ENCODE data around the gene AZIN2. TPM values are rescaled to one million over a fixed set of nuclear protein-coding genes. Genes with fewer than 3 reads are reported as not detected.

AZIN2 gene
- total and polyA plus RNA-seq, 2 donors (not counting 3 experiments of a cell fraction or from before 2014, with no cell fraction given), result 0.91 to 1.4 TPM

GRCh38 chr1:33085332-33085731, 4.4 kb downstream of the AZIN2 start:
- DNase-seq (ENCODE audit: low read depth, low spot score), result no peak

More at GRCh38 chr1:33085332-33085731, 4.4 kb downstream of the AZIN2 start:
- Histone ChIP-seq H3K4me1 (ENCODE audit: control insufficient read depth, extremely low read depth, insufficient read depth, low read length) (peaks cover 10% of the 10 kb centered on the region), H3K27ac (ENCODE audit: insufficient read depth, low read depth, low read length) (no peak overlapping the region), H3K79me2 (ENCODE audit: control insufficient read depth, insufficient read depth, low read length) (no peaks in the 10 kb centered on the region), H2AFZ (ENCODE audit: low read depth, low read length) (no peak overlapping the region), H4K20me1 (replicated peaks; ENCODE audit: control insufficient read depth, extremely low read depth, insufficient read depth, low read length) (no peaks in the 10 kb centered on the region), H3K9me1 (replicated peaks; ENCODE audit: control insufficient read depth, extremely low read depth, insufficient read depth, low read length) (no peaks in the 10 kb centered on the region), H3K4me2 (ENCODE audit: insufficient read depth, low read length) (no peak overlapping the region), H3K4me3 (replicated peaks in 1 of 3; ENCODE audit: insufficient read depth in 1 of 3, low read depth in 1 of 3, low read length in 3 of 3) (no peak overlapping the region), H3K36me3 (ENCODE audit: control insufficient read depth in 2 of 2, extremely low read depth in 1 of 2, insufficient read depth in 2 of 2, low read length in 2 of 2) (no peaks in the 10 kb centered on the region), H3K9ac (replicated peaks; ENCODE audit: extremely low read depth, insufficient read depth, low read length) (no peak overlapping the region), H3K27me3 (ENCODE audit: control insufficient read depth in 2 of 2, insufficient read depth in 2 of 2, low read length in 2 of 2) (peaks cover 11 to 22% of the 10 kb centered on the region in 2 experiments), H3K9me3 (replicated peaks; ENCODE audit: control insufficient read depth, insufficient read depth, low read length) (no peaks in the 10 kb centered on the region)
- dilution Hi-C loops (cut with MboI; ENCODE audit: extremely low pct_ligation_motif_present, low sequenced_read_pairs), result no loop called here
- ChIA-PET POLR2A (no interaction called here), CTCF (interaction anchor here (0.7 to 4.5 kb wide), 7 partner anchors 80 to 213 kb away, joined by 3 to 175 read pairs (median 20); no protein-coding TSS in a partner anchor)
- no TSS peak for BruUV-seq (replicated peaks)
- FAIRE-seq, result no peak
- intact Hi-C loops (cut with micrococcal nuclease), result loop anchor here (1.0 kb wide), 1 partner anchor 373 kb away; no protein-coding TSS in a partner anchor
- TF ChIP-seq GATA2 (IDR thresholded peaks at IDR 0.05; ENCODE audit: insufficient read depth, insufficient read length, low read depth, low read length) (no peak), CTCF (IDR thresholded peaks at IDR 0.05; ENCODE audit: extremely low read depth in 1 of 2, insufficient read depth in 1 of 2, low read depth in 1 of 2, low read length in 2 of 2) (no peak)
- TF ChIP-seq, protein P1, sequence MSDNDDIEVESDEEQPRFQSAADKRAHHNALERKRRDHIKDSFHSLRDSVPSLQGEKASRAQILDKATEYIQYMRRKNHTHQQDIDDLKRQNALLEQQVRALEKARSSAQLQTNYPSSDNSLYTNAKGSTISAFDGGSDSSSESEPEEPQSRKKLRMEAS (IDR thresholded peaks at IDR 0.05; ENCODE audit: insufficient read depth, insufficient read length), result no peak
